GM21619 (cell line): ENCODE measurements around the gene ESYT1.
"Not testable (repeated sequence)": the region's sequence is repeated elsewhere in the genome, so short reads cannot be mapped to it uniquely, and the experiment has no call there.

Experiments
- ATAC-seq: cut with Tn5 transposase; IDR thresholded peaks from one replicate; pipeline ENCODE4 v1.9.1; 2021; ENCODE audit not compliant: unreplicated experiment

The ESYT1 gene

DNA sequence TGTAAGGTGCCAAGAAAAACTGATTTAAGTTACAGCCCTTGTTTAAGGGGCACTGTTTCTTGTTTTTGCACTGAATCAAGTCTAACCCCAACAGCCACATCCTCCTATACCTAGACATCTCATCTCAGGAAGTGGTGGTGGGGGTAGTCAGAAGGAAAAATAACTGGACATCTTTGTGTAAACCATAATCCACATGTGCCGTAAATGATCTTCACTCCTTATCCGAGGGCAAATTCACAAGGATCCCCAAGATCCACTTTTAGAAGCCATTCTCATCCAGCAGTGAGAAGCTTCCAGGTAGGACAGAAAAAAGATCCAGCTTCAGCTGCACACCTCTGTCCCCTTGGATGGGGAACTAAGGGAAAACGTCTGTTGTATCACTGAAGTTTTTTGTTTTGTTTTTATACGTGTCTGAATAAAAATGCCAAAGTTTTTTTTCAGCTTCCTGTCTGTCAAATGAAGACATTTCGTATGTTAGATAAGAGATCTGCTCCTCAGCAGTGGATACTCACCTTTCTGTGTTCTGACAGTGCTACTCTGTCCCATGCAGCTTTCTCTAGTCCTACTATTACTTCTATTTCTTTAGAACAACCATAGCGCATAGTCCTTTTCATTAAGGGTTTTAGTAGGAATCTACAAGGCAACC is 24.9 kb upstream of the ESYT1 start:
- ATAC-seq = no peak

DNA sequence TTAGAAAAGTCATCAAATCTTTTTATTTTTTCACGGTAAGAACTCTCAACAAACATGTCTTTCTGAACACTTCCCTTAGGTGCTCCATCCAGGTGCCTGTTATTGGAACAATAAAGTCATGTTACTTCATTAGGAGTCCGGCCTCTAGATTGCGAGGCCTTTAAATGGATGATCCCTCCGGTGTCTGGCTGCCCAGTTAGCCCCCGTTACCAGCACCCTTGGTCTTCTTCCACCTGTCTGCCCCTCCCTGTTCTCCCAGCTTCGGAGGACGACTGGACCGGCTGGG is 24.3 kb upstream of the ESYT1 start:
- ATAC-seq = peak; percentile 3

DNA sequence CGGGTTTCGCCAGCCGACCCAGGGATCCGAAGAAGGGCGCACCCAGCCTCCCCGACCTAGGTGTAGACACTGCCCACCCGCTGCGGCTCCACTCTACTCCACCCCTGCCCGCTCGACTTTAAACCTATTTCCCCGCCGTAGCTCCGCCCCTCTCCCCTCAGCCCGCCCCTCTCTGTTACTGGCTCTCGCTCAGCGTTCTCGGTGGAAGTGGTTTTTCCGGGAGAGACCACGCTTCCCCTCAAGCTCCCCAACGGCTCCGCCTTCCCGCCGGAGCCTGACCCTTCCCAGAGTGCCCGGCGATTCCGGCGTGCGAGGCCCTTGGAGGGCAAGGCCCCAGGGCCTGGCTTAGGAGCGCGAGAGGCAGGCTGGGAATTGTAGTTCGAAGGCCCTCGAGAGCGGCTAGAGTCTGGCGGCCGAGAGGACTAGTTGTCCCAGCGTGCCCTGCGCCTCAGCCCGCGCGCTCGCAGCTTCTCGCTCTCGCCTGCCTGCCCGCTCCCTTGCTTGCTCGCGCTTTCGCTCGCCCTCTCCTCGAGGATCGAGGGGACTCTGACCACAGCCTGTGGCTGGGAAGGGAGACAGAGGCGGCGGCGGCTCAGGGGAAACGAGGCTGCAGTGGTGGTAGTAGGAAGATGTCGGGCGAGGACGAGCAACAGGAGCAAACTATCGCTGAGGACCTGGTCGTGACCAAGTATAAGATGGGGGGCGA is 23.8 kb upstream of the ESYT1 start, which contains the start of gene PA2G4:
TSS of gene PA2G4 (plus strand) at position 451 of the 706 bp plus-strand sequence. CDS start at position 630, 179 bp downstream.
- ATAC-seq = peak; percentile 95

DNA sequence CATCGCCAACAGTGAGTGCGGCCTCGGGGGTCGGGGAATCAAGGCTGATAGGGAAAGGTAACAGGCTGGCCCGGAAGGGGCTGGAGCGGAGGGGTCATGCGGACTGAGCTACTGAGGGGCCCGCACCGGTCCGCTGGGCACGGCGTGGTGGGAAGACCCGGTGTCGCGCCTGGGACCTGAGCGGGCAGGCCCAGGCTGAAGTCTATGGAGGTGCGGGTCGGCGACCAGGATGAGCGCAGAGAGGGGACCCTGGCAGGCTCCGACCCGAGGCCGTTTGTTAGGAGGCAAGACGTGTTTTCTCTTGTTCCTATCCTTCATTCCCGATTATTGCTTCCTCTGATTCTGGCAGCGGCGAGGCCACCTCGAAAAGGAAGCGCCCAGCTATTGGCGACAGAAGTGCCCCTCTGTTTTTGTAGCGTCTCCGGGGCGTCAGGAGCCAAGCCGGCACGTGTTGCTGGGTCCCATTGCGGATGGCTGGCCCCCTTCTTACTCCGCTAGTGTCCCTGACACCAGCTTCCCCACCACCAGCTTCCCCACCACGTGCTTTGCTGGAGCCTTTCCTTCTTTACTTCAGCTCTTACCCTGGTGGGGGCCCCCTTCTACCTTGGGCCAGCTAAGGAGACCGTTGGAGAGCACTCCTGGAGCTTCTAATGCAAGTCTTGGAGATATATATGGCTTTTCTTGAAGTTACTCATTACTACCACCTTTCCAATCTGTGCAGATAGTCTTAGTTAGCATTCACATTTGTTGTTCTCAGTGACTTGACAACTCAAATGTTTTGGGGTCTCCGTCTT is 23.1 kb upstream of the ESYT1 start:
- ATAC-seq = peak; percentile 19

DNA sequence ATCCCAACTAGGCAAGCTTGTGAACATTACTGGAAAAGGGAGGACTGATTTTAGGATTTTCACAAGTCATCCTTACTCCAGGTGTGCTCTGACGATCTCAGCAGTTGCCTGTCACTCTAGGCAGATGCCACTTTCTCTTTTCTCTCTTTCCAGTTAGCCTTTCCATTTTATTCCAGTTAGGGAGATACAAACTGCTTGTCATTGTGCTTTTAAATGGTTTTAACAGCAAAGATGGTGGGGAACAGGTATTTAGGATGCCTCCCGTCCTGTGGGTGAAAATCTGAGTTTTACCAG is 22.5 kb upstream of the ESYT1 start:
- ATAC-seq = no peak

DNA sequence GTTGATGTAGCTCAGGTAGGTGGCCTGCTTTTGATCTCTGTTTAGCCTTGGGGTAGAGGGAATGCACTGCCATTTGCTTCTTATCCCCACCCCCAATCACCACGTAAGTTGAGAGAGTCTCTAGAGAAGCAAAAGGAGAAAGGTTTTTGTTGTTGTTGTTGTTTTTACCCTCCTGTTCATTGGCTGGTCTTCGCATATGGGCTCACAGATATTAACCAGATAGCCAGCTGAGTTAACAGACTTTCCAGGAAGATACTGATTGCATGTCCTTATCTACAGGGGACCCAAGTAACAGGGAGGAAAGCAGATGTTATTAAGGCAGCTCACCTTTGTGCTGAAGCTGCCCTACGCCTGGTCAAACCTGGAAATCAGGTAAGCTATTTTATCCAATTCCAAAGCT is 20.8 kb upstream of the ESYT1 start:
- ATAC-seq = no peak

DNA sequence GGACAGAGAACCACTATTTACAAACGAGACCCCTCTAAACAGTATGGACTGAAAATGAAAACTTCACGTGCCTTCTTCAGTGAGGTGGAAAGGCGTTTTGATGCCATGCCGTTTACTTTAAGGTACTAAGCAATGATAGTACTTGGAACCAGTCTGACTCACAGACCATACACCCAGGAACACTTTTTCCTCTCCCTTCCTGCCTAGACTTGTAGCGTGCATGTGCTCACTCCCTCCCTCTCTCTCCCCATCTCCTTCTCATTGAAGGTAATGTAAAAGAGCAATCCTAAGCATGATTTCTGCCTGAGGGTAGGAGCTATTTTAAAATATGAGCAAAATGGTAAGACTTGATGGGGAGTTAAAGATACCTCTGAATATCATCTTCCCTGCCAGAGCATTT is 17.5 kb upstream of the ESYT1 start:
- ATAC-seq = no peak

DNA sequence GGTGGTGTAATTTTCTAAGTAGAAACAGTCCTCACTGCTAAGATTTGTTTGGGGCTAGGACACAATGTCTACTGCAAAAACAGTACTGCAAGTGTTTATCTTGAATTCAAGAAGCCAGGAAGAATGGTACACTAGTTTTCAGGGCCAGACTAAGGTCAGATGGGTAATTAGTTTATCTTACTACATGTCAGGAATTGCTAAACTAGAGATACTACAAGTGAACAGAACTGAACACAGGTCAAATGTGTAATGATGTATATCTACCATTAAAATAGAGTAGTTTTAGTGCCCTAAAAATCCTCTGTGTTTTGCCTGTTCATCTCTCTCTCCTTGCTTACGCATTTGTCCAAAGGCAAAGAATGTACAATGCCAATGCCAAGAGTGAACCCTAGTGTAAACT is 14.0 kb upstream of the ESYT1 start:
- ATAC-seq = no peak

DNA sequence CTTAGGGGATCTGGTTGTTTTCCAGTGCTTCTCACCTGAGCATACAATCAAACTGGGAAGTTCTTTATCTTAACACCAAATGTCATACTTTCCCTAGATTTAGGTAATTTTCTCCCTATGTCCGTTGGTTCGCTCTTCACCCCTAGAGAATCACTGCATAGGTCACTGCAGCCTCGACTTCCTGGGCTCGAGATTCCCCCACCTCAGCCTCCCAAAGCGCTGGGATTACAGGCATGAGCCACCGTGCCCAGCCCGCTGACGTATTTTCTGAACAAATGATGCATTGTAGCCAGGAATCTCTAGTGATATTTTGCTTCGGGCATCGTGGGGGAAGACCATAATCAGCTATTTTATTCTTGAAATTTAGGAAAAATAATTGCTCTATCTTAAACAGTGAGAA is 12.7 kb upstream of the ESYT1 start:
- no peak for ATAC-seq

DNA sequence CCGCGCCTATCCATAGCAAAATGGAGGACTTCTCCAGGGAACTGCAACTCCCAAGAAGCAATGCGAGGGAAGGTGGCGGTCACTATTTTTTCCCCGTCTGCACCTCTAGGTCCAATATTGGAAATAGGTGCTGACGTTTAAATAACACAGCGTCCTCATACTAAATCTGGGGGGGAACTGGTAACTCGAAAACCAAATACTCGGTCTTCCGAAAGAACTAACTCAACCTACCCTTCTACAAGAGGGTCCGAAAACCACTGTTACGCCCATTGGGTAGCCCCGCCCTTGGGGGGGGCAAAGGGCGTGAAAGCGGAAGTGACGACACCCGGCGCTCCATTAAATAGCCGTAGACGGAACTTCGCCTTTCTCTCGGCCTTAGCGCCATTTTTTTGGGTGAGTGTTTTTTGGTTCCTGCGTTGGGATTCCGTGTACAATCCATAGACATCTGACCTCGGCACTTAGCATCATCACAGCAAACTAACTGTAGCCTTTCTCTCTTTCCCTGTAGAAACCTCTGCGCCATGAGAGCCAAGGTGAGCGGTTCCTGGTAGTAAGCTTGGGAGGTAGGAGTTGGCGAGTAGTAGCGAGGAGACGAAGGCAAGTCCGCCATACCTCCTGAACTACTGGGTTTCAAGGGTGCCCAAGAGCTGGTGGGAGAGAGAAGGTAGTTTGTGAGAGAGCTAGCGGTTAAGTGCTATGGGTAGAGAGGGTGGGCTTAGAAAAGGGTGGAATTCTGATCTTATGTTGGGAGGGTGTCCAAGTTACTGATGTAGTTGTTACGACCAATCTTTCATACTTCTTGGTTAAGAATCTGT is 11.6 kb upstream of the ESYT1 start, which contains the start of gene RPL41:
TSS of gene RPL41 (plus strand) at position 367 of the 815 bp plus-strand sequence.
- peak; percentile 36 for ATAC-seq

DNA sequence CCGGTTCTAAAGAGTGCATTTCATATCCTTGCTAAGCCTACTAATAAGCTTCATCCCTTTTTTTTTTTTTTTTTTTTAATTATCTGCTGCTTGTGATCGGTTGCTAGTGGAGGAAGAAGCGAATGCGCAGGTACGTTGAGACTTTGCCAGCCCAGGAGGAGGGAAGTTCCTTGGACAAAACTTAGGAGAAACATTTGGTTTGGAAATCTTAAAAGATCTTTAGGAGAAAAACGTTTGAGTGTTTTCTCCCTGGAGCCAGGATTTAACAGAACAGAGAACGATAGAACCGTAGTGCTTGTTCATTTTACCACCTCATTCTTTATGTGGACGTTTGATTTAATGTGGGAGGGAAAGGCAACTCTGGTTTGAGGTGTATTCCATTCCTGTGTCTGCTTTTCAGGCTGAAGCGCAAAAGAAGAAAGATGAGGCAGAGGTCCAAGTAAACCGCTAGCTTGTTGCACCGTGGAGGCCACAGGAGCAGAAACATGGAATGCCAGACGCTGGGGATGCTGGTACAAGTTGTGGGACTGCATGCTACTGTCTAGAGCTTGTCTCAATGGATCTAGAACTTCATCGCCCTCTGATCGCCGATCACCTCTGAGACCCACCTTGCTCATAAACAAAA is 10.9 kb upstream of the ESYT1 start:
- not testable (repeated sequence) for ATAC-seq

DNA sequence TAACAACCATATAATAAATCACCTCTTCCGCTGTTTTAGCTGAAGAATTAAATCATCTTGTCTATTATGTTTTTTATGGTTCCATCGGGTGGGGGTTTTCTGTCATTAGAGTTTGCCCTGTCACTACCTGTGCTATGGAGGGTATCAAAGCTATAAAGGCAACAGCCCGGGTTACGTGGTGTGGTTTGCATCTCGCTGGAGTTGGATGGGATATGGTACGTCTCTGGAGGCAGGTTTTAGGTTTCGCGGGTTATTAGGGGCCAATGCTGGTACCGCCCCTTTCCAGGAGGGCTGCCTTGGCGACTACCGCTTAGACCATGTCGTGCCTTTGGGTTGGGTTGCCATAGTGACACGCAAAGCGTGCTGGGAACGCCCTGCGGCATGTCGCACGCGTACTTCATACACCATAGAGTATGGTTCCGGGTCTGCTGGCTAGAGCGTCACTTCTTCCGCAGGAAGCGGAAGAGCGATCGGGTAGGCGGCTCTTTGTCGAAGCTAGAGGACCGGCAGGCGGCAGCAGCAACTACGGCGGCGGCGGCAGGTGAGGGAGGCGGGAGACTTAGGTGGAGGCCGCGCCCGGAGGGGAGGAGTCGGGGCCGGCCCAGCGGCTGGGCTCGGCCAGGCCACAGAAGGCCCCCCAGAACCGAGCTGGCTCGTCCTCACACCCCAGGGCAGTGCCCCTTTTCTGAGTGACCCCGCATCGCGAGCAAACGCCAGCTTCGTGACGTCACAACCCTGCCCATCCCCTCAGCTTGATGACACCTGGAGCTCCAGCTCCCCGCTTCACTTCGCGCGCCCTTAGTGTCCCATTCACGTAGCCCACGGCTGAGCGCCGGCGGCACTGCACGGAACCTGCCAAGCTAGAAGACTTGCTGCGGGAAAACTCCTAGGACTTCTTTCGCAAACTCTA is 10.0 kb upstream of the ESYT1 start, which contains the start of gene ZC3H10:
TSS of gene ZC3H10 (plus strand) at position 489 of the 910 bp plus-strand sequence. CDS start 2,297 bp downstream, outside the sequence.
- peak; percentile 76 for ATAC-seq

DNA sequence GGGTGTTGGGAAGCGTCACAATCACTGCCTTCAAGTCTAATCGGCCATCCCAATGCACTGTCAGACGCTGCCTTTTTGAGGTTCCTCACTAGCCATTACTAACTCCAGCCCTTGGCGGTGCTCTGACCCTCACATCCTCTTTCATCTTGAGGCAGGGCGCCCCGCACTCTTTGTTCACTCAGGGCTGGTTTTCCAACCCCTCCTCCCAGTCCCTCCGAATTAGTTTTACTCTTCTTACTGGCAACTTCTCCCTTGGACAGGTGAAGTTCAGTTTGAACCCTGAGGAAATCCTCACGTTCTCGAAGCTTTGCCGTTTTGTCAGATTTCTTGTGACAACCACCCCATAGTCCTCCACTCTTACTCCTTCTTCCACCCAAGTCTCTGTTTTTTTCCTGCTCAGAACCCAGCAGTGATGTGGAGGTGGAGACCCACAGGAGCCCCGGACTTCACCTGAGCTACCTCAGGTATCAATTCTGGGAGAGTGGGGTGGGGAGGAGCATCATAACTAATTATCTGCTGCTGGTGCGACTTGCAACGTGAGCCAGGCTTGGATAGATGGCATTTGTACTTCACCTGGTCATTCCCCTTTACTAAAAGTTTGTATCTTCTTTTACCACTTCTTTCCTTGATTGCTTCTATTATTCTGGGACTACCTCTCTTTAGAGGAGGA is 9.2 kb upstream of the ESYT1 start:
- peak; percentile 4 for ATAC-seq

DNA sequence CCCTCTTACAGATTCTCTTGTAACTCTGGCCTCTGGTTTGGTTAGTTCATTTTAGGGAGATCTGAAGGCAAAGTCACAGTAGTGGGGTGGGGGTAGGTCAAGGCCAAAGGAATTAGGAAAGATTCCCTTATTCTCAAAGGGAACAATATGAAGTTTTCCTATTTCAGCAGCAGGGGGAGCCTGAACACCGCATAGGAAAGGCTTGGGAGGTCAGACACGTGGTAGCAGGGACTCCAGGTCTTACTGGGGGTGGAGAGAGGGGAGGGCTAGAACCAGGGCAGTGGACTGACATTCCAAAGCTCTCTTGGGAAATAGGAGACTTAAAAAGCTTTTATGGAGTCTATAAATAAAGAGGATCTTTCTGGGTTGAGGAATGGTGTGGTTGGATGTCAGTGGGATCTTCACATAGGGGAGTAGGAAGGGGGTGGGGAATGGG is 8.7 kb upstream of the ESYT1 start:
- ATAC-seq = no peak

DNA sequence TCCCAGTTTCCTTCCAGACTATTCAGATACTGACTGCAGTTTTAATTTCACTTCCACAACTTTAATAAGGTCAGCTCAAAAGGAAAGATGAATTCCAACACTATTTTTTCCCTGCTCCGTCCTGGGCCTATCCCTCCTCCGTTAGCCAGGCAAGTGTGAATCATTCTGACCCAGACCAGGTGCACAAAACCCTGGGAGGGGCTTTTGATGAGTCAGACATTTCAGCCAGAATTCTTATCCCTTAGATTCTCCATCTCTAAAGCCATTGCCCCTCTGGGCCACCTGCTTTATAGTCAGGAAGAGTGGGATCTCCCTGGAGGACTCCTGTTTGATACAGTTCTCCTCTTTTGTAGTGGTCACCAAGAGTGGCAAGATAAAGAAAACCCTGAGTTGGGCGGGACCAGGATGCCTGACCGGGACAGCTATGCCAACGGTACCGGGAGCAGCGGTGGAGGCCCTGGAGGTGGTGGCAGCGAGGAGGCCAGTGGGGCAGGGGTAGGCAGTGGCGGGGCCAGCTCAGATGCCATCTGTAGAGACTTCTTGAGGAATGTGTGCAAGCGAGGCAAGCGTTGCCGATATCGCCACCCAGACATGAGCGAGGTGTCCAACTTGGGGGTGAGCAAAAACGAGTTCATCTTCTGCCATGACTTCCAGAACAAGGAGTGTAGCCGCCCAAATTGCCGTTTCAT is 7.8 kb upstream of the ESYT1 start:
- ATAC-seq = no peak

DNA sequence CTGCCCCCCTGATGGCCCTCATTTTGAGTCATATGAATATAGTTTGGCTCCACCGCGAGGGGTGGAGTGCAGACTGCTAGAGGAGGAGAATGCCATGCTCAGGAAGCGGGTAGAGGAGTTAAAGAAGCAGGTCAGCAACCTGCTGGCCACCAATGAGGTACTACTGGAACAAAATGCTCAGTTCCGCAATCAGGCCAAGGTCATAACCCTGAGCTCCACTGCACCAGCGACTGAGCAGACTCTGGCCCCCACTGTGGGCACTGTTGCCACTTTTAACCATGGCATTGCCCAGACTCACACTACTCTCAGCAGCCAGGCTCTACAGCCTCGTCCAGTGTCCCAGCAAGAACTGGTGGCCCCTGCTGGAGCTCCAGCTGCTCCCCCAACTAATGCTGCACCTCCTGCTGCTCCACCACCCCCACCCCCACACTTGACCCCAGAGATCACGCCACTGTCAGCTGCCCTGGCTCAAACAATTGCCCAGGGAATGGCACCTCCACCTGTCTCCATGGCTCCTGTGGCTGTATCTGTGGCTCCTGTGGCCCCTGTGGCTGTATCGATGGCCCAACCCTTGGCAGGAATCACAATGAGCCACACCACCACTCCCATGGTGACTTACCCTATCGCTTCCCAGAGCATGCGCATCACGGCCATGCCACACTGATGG is 6.7 kb upstream of the ESYT1 start:
- no peak for ATAC-seq

DNA sequence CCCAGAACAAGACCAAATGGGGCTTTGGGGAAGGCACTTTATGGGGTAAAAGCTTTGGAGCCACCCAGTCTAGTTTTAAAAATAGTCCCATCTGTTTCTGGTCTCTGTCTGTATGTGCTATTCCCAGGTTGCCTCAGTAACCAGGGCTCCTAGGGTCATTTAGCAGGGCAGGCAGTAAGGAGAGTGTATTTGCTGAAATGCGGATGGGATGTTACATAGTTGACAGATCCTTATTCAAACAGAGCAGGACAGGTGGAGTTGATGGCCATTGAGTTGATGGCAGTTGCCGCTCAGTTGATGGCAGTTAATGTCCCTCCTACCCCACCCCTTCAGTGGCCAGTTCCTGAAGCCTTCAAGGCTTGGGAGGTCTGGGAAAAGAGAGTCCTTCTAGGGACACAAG is 5.4 kb upstream of the ESYT1 start:
- no peak for ATAC-seq

DNA sequence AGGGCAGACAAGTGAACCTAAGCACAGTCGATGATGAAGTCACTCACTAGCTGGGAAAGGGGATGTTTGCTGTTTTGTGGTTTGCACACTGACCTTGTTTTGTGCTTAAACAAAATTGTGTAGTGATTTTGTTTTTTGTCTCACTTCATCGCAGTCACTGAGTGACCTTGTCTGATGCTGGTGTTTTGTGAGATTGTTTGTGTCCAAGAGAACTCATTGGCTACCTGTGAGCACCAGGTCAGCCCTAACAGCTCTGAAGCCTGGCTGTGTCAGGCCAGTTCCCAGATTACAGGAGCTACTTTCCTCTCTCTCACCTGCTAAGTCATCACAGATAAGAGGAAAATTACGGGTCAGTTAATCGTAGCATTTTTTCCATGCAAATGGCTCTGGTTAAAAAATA is 3.9 kb upstream of the ESYT1 start:
- ATAC-seq = no peak
